Neural progenitor cell (in vitro differentiated cells): Measurements from ENCODE around the gene GNMT.

Source experiments
- CTCF ChIP-seq: fragments of 200-600 bp; sonication (generic); IDR thresholded peaks from 2 replicates; pipeline ENCODE4 v1.5.1; 2017; ENCODE audit warnings: antibody characterized with exemption, mild to moderate bottlenecking
- EZH2phosphoT487 ChIP-seq: fragments of 200-600 bp; sonication (generic); IDR thresholded peaks from 2 replicates; pipeline ENCODE4 v1.6.1; 2017; ENCODE audit warnings: antibody characterized with exemption

GRCh38 chr6:42936398-42936797 is 24.2 kb upstream of the GNMT start:
- no peak for TF ChIP-seq CTCF
- no peak for TF ChIP-seq EZH2phosphoT487
